Muscle layer of colon (tissue), 2 donors: ENCODE data around the gene PHC1.
"Not testable (repeated sequence)": the region's sequence is repeated elsewhere in the genome, so short reads cannot be mapped to it uniquely, and the experiment has no call there.

ENCODE experiments used
- H3K27ac ChIP-seq: one replicate; pipeline ENCODE4 v1.7.0; 2013; ENCODE audit warnings: low read depth, mild to moderate bottlenecking, low read length, moderate library complexity
- H3K27me3 ChIP-seq, 2 donors: one replicate each; pipeline ENCODE4 v1.7.0; 2013; ENCODE audit warnings: low read length in 2 of 2, mild to moderate bottlenecking in 2 of 2; ENCODE audit not compliant: insufficient read depth in 2 of 2, control insufficient read depth in 1 of 2
- H3K36me3 ChIP-seq: one replicate; pipeline ENCODE4 v1.7.0; 2013; ENCODE audit warnings: mild to moderate bottlenecking, low read length; ENCODE audit not compliant: insufficient read depth
- H3K4me1 ChIP-seq: one replicate; pipeline ENCODE4 v1.7.0; 2013; ENCODE audit warnings: mild to moderate bottlenecking, low read length; ENCODE audit not compliant: insufficient read depth
- H3K4me3 ChIP-seq, 2 donors: one replicate each; pipeline ENCODE4 v1.7.0; 2013; ENCODE audit warnings: low read length in 2 of 2, low read depth in 1 of 2, mild to moderate bottlenecking in 1 of 2, moderate library complexity in 1 of 2
- H3K9ac ChIP-seq: one replicate; pipeline ENCODE4 v1.7.0; 2013; ENCODE audit warnings: low read length
- H3K9me3 ChIP-seq: one replicate; pipeline ENCODE4 v1.7.0; 2013; ENCODE audit warnings: mild to moderate bottlenecking, low read length
- donor health status: abdominal sarcoma.
- donor health status: Adenocarcinoma of cecum.

Gene PHC1

DNA sequence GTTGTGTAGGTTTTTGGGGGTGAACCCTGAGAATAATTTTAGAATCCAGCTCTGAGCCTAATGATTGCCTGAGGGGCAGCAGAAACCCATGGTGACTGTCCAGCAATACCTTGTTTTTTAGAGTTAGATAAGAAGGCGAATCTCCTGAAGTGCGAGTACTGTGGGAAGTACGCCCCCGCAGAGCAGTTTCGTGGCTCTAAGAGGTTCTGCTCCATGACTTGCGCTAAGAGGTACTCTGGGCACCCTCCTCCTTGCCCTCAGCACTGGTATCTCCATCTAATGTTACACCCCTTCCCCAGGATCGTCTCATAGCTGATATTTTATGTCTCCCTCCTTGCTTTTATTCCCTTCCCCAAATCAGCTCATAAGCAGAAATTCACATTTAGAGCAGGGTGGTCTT is 22.4 kb downstream of the PHC1 start:
- no peak overlapping the region for H3K9ac ChIP-seq
- H3K27me3 ChIP-seq, result no peaks in the 10 kb centered on the region
- H3K9me3 ChIP-seq, result no peaks in the 10 kb centered on the region
- H3K27ac ChIP-seq, result no peak overlapping the region
- peaks cover 39% of the 10 kb centered on the region for H3K36me3 ChIP-seq
- H3K4me1 ChIP-seq, result no peaks in the 10 kb centered on the region
- H3K4me3 ChIP-seq, result no peak overlapping the region

DNA sequence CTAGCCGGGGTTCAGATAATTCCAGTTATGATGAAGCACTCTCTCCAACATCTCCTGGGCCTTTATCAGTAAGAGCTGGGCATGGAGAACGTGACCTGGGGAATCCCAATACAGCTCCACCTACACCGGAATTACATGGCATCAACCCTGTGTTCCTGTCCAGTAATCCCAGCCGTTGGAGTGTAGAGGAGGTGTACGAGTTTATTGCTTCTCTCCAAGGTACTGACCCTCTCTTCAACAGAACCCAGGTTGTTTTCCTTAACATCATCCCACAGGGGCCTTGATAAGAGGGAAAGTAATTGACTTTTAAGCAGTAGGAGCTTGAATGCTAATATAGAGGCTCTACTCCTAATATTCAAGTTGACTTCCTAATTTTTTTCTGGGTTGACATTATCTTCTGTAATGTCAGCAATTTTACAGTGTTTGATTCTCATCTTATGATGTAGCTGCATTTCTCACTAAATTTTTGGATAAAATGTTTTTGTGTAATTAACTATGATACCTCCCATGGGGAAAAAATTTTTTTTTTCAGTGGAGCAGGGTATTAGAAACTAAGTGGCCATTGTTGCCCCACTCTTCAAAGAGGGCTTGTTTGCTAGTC is 23.6 kb downstream of the PHC1 start:
- not testable (repeated sequence) for H3K9ac ChIP-seq, H3K4me3 ChIP-seq, H3K27me3 ChIP-seq, H3K9me3 ChIP-seq, H3K4me1 ChIP-seq, H3K27ac ChIP-seq
- peaks cover 49% of the 10 kb centered on the region for H3K36me3 ChIP-seq

DNA sequence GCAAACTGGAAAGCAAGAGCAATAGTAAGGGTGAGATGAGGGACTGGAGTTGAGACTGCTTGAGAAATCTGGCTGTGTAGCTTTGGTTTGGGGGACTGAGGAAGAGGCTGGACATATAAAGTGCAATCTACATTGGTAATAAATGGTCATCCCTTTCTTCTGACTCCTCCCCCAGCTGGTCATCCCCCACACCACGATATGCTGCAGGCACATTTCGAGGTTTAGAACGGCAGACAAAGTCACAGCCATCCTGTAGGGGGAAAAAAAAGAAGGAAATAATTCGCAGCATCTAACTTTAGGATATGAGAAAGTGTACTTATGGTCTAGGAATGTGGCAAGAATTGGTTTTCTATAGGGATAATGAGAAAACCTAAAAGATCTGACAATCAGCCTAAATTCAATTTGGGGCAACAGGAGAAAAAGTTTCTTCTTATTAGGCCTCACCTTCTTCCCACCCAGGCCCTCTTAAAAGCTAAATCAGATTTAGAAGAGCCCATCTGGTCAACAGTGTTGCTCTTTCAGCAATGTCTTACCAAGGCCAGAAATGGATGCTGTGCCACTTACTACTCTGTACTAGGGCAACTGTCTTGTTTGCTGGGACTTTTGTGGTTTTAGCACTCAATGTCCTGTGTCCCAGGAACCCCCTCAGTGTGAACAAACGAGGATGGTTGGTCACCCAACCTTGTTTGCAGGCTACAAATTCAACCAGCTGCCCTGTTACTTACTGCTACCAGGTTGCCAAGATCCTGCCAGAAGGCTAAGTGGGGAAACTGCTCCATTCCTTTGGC is 27.6 kb downstream of the PHC1 start:
- Histone ChIP-seq H3K27ac (no peak overlapping the region), H3K9me3 (no peaks in the 10 kb centered on the region), H3K36me3 (peaks cover 55% of the 10 kb centered on the region)

DNA sequence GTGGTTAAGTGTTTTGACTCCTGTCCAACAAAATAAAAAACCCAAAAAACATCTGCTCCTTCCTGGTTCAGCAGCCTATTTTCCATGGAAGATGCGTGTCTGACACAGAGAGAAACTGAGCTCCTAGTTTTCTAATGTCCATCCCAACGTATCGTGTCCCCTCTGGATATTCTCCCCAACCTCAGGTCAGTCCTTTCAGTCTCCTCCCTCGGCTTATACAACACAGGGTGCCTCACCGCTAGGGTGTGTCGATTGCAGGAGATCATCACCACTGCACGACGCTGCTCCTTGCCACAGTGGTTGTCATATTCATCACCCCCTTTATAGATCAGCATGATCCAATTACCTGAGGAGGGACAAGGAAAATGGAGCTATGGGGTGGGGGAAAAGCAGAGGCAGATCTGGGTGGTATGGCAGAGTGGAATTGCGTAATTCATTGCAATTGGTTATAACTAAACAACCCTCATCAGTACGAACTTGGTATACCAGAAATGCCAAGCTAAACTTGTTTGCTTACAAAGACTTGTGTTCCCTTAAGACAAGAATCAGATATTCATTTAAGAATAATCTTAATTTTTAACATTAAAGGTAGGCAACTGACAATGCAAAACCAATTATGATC is 29.4 kb downstream of the PHC1 start:
- Histone ChIP-seq H3K9ac (no peak overlapping the region), H3K27ac (no peak overlapping the region), H3K36me3 (peaks cover 47% of the 10 kb centered on the region), H3K4me3 (no peak overlapping the region), H3K27me3 (no peaks in the 10 kb centered on the region), H3K9me3 (no peaks in the 10 kb centered on the region), H3K4me1 (peaks cover 15% of the 10 kb centered on the region)

More for the DNA sequence above, 27.6 kb downstream of the PHC1 start:
- H3K27me3 ChIP-seq, result no peaks in the 10 kb centered on the region
- H3K9ac ChIP-seq, result no peak overlapping the region
- H3K4me1 ChIP-seq, result no peaks in the 10 kb centered on the region
- no peak overlapping the region for H3K4me3 ChIP-seq

DNA sequence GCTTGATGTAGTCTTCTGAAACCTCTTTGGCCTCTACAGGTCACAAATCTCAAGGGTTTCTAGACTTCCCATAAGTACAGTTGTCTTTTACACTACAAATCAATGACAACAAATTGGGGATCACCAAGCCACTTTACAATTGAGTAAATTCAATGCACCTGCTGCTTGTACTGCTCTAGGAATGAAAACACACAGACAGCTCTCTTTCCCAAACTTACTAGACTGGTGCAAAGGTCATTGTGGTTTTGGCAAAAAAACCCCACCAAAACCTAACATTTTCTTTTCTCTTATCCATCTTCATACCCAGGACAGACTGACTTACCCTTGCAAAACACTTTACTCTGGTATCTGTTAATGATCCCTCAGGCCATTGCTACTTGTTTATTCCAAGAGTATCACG is 32.4 kb downstream of the PHC1 start:
- peaks cover 28% of the 10 kb centered on the region for H3K4me1 ChIP-seq
- no peaks in the 10 kb centered on the region for H3K9me3 ChIP-seq
- H3K9ac ChIP-seq, result no peak overlapping the region
- H3K27me3 ChIP-seq, result no peaks in the 10 kb centered on the region
- H3K4me3 ChIP-seq, result no peak overlapping the region
- H3K36me3 ChIP-seq, result peaks cover 37% of the 10 kb centered on the region
- H3K27ac ChIP-seq, result no peak overlapping the region

DNA sequence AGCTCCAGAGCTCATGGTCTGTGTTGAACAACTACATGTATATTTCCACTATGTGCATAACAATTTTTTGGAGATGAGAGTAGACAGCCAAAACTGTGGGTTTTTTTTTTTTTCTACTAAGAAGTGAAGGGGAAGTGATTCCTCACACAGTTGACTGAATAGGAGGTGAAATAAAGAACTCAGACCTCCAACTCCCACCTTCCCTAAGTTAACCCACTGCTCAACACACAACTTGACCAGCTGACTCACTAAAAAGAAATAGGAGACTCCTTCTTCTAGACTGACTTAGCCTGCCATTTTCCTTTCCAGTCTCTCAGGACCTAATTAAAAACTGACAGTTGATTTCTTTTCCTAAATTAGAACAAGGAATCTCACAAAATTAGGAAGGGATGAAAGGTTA is 33.4 kb downstream of the PHC1 start:
- peaks cover 28% of the 10 kb centered on the region for H3K36me3 ChIP-seq
- no peak overlapping the region for H3K9ac ChIP-seq
- H3K4me1 ChIP-seq, result peaks cover 28% of the 10 kb centered on the region
- no peak overlapping the region for H3K27ac ChIP-seq
- no peaks in the 10 kb centered on the region for H3K9me3 ChIP-seq
- no peaks in the 10 kb centered on the region for H3K27me3 ChIP-seq
- H3K4me3 ChIP-seq, result no peak overlapping the region

DNA sequence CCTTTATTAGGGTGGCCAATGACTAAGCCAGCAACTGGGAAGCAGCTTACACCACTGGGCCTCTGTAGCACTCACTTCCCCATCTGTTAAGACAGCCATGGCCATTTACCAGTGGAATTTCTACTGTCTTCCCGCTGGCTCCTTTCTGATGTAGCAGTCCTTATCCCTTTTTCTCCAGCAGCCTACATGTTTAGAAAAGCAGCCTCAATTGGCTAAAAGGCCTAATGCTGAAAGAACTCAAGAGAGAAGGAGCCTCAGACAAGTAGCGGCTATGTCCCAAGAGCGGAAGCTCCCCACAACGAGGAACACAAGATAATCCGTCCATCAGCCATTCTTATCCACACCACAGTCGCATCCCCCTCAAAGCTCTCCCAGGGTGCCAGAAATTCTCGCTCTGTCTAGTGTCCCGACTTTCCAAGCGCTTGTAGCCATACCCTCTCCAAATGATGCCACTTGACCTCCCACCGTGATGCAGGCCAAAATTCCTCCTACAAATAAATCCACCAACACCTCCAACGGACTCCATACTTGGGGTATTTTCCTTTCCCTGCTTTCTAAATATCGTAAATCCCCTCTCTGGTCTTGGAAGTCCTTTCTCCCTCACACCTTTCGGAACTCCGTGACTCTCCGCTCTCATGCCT is 34.5 kb downstream of the PHC1 start:
- Histone ChIP-seq H3K27me3 (no peaks in the 10 kb centered on the region), H3K9ac (peak overlapping the region; percentile 84), H3K4me1 (peaks cover 28% of the 10 kb centered on the region), H3K36me3 (peaks cover 18% of the 10 kb centered on the region), H3K9me3 (no peaks in the 10 kb centered on the region), H3K27ac (peak overlapping the region; percentile 97), H3K4me3 (peak overlapping the region; percentile 87 to 93)

DNA sequence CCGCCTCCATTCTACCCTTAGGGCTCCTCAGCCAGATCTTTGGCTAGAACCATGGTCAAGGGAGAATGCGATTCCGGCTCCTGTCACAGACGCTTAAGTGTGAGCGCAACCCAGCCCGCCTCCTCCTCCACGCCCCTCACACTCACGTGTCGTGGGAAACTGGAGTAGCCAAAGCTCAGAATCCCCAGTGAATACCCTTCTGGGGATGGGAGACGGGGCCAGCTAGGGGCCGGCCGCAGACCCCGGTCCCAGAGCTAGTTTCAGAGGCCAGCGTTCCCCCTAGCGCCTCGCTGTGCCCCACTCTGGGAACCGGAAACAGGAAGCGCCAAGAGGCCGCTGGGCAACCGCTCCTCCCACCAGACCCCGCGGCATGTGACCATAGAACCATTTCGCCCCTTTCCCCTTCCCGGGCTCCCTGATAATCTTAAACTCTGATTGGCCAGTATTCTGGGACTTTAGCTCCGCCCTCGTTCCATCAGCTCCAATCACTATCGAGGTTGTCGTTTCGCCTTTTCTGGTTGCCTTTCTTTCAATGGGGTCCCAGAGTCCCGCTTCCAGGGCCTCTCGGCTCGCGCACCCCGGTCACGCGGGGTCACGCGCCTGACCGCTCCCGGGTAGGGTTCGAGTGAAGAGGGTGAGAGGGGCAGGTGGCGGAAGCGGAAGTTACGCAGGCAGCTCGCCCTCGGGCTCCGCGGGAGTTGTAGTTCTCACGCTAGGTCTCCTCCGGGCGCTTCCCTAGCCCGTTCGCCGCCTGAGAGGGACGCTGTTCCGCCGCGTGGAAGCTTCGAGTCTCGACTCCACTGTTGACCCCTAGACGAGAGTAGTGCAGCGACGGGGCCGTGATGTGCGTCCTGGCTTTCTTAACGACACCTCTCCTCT is 35.3 kb downstream of the PHC1 start, which contains the start of gene M6PR:
Gene M6PR, minus strand, starts transcription at position 304 of the 879 bp plus-strand sequence. CDS start 3,241 bp downstream, outside the sequence.
- peaks cover 11% of the 10 kb centered on the region for H3K36me3 ChIP-seq
- H3K4me3 ChIP-seq, result peak within 1 kb of the TSS; percentile 87 to 93
- H3K9ac ChIP-seq, result peak within 1 kb of the TSS; percentile 84
- H3K27ac ChIP-seq, result peak within 1 kb of the TSS; percentile 97
- no peaks in the 10 kb centered on the region for H3K27me3 ChIP-seq
- peaks cover 28% of the 10 kb centered on the region for H3K4me1 ChIP-seq
- H3K9me3 ChIP-seq, result no peaks in the 10 kb centered on the region

DNA sequence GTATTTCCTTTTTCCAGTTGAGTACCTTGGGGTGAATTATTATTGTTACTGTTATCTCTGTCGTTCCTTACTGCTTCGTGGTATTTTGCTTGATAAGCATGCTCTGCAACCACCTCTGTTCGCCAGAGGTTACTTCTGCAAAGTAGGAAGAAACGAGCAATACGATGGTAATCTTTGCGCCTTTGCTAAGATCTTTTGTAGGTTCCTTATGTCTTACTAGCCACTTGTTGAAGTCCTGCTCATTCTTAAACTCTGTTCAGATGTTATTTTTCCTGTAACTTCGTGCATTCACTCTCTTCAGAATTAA is 35.9 kb downstream of the PHC1 start:
- peaks cover 8% of the 10 kb centered on the region for H3K36me3 ChIP-seq
- H3K4me1 ChIP-seq, result peaks cover 28% of the 10 kb centered on the region
- H3K27ac ChIP-seq, result peak overlapping the region; percentile 97

DNA sequence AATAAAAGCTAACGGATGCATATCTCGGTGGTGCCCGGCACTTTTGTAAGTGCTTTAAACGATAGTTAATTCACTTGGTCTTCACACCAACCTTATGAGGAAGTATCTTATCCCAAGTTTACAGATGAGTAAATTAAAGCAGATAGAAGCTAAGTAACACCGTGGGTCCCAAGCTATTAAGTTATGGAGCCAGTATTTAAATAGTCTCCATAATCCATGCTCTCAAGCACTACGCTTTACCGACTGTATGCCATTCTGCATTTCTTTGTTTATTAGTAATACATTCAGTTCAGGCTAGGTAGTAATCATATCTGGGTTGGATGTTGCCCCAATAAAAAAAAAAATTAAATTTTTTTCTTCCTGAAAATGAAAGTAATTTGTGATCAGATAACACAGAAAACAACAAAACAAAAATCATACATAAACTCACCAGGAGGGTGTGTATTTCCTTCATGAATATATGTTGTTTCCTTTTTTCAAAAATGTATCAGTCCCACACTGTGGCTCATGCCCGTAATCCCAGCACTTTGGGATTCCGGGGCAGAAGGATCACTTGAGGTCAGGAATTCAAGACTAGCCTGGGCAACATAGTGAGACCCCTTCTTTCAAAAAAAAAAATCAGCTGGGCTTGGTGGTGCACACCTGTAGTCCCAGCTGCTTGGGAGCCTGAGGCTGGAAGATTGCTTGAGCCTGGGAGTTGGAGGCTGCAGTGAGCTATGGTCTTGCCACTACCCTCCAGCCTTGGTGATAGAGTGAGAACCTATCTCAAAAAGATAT is 36.6 kb downstream of the PHC1 start:
- H3K9me3 ChIP-seq, result no peaks in the 10 kb centered on the region
- peak overlapping the region; percentile 63 to 93 for H3K4me3 ChIP-seq
- H3K9ac ChIP-seq, result peak overlapping the region; percentile 84
- peaks cover 28% of the 10 kb centered on the region for H3K4me1 ChIP-seq
- H3K27ac ChIP-seq, result peak overlapping the region; percentile 97
- H3K27me3 ChIP-seq, result no peaks in the 10 kb centered on the region
- H3K36me3 ChIP-seq, result peaks cover under 1% of the 10 kb centered on the region

More for the DNA sequence above, 35.9 kb downstream of the PHC1 start:
- Histone ChIP-seq H3K4me3 (peak overlapping the region; percentile 63 to 93), H3K27me3 (no peaks in the 10 kb centered on the region), H3K9me3 (no peaks in the 10 kb centered on the region), H3K9ac (peak overlapping the region; percentile 84)
